Fibroblast of lung (primary cell): ENCODE measurements around the gene PDE6D. TPM values are rescaled to one million over a fixed set of nuclear protein-coding genes. Genes with fewer than 3 reads are reported as not detected.

Experiments
- DNase-seq, 2 donors: peaks; one replicate each; pipeline versions ENCODE4 v3.0.0 to v3.0.0-alpha.2; 2010; ENCODE audit warnings: low read depth in 2 of 2
- H2AFZ ChIP-seq: 2 replicates; pipeline ENCODE4 v1.5.1; 2012; ENCODE audit warnings: low read length, control low read depth, inconsistent platforms
- H3K27ac ChIP-seq: 2 replicates; pipeline ENCODE4 v1.5.1; 2011; ENCODE audit warnings: low read length, control low read depth; ENCODE audit not compliant: insufficient read depth
- H3K27me3 ChIP-seq: 2 replicates; pipeline ENCODE4 v1.5.1; 2011; ENCODE audit warnings: mild to moderate bottlenecking, low read length; ENCODE audit not compliant: control insufficient read depth, insufficient read depth
- H3K36me3 ChIP-seq: 2 replicates; pipeline ENCODE4 v1.5.1; 2011; ENCODE audit warnings: low read length; ENCODE audit not compliant: control insufficient read depth, insufficient read depth
- H3K4me1 ChIP-seq: 2 replicates; pipeline ENCODE4 v1.5.1; 2011; ENCODE audit warnings: low read length; ENCODE audit not compliant: control insufficient read depth, insufficient read depth; ENCODE audit errors: extremely low read depth
- H3K4me2 ChIP-seq: 2 replicates; pipeline ENCODE4 v1.5.1; 2011; ENCODE audit warnings: low read length, control low read depth; ENCODE audit not compliant: insufficient read depth; ENCODE audit errors: extremely low read depth
- H3K4me3 ChIP-seq, 4 experiments: fragments of 200-600 bp in 1 of 4; sonication (generic) in 1 of 4; replicated peaks in 1 of 4; 2 replicates each; pipeline ENCODE4 v1.5.1; 2011 to 2016; ENCODE audit warnings: low read length in 4 of 4, low read depth in 3 of 4, mild to moderate bottlenecking in 3 of 4, control low read depth in 2 of 4, inconsistent platforms in 1 of 4, mixed read lengths in 1 of 4; ENCODE audit not compliant: insufficient read depth in 1 of 4; ENCODE audit errors: control extremely low read depth in 1 of 4
- H3K79me2 ChIP-seq: 2 replicates; pipeline ENCODE4 v1.5.1; 2012; ENCODE audit warnings: mild to moderate bottlenecking, low read length, inconsistent platforms; ENCODE audit not compliant: control insufficient read depth, insufficient read depth
- H3K9ac ChIP-seq: 2 replicates; pipeline ENCODE4 v1.5.1; 2011; ENCODE audit warnings: mild to moderate bottlenecking, low read length, control low read depth; ENCODE audit not compliant: insufficient read depth
- H3K9me3 ChIP-seq: 2 replicates; pipeline ENCODE4 v1.5.1; 2012; ENCODE audit warnings: low read depth, low read length; ENCODE audit not compliant: control insufficient read depth, insufficient read depth
- H4K20me1 ChIP-seq: 2 replicates; pipeline ENCODE4 v1.5.1; 2011; ENCODE audit warnings: low read length; ENCODE audit not compliant: control insufficient read depth, insufficient read depth; ENCODE audit errors: extremely low read depth
- CTCF ChIP-seq, 2 donors: IDR thresholded peaks in 1 of 2; conservative IDR thresholded peaks in 1 of 2; 1 replicate in 1 of 2; 2 replicates in 1 of 2; pipeline ENCODE4 v1.5.1; 2011 to 2012; ENCODE audit warnings: low read length in 2 of 2, control low read depth in 1 of 2, inconsistent platforms in 1 of 2, low read depth in 1 of 2, mild to moderate bottlenecking in 1 of 2
- EZH2 ChIP-seq: IDR thresholded peaks from 2 replicates; pipeline ENCODE4 v1.5.1; 2012; ENCODE audit warnings: low read length, control low read depth, mild to moderate bottlenecking; ENCODE audit errors: missing control alignments
- polyA plus RNA-seq, 2 donors: library from polyadenylated mRNA; depleted of rRNA in 1 of 2; stranded (reverse) in 1 of 2; unstranded in 1 of 2; fragments of >200 nt; gene quantifications; 2 replicates each; pipeline ENCODE4 v1.2.1, GENCODE V29; 2011 to 2012; ENCODE audit warnings: missing spikeins in 1 of 2
- total RNA-seq: library from RNA; depleted of rRNA; stranded (reverse); fragments of >200 nt; gene quantifications from 2 replicates; pipeline ENCODE4 v1.2.1, GENCODE V29; 2014

Gene PDE6D
- total and polyA plus RNA-seq, 2 donors (not counting 1 experiment from before 2014, with no cell fraction given), result 14.4 to 32.3 TPM

- Histone ChIP-seq H4K20me1 (no peaks in the 10 kb centered on the region), H2AFZ (peak overlapping the region; percentile 97), H3K4me1 (no peaks in the 10 kb centered on the region), H3K4me3 (peak overlapping the region in 1 of 4 experiments; percentile 87), H3K27me3 (no peaks in the 10 kb centered on the region), H3K9me3 (no peaks in the 10 kb centered on the region), H3K36me3 (peaks cover 5% of the 10 kb centered on the region), H3K27ac (no peak overlapping the region), H3K9ac (no peak overlapping the region), H3K79me2 (peaks cover 34% of the 10 kb centered on the region), H3K4me2 (no peak overlapping the region)
- no peak for DNase-seq
- TF ChIP-seq EZH2 (no peak), CTCF (conservative IDR thresholded peaks at IDR 0.05 in 1 of 2, IDR thresholded peaks at IDR 0.05 in 1 of 2; ENCODE audit: low read depth in 1 of 2, low read length in 2 of 2) (no peak)
Measured at GRCh38 chr2:231785413-231785812, 4.3 kb upstream of the PDE6D start.

- H3K27ac ChIP-seq, result peak overlapping the region; percentile 57
- peak overlapping the region; percentile 89 for H2AFZ ChIP-seq
- H4K20me1 ChIP-seq, result no peaks in the 10 kb centered on the region
- TF ChIP-seq CTCF (conservative IDR thresholded peaks at IDR 0.05 in 1 of 2, IDR thresholded peaks at IDR 0.05 in 1 of 2; ENCODE audit: low read depth in 1 of 2, low read length in 2 of 2) (no peak), EZH2 (no peak)
- peak overlapping the region; percentile 95 for H3K4me2 ChIP-seq
- no peaks in the 10 kb centered on the region for H3K4me1 ChIP-seq
- H3K9me3 ChIP-seq, result no peaks in the 10 kb centered on the region
- peak; percentile 64 to 65 for DNase-seq
- H3K36me3 ChIP-seq, result no peaks in the 10 kb centered on the region
- peak overlapping the region; percentile 63 to 98 (median 86) for H3K4me3 ChIP-seq
- peak overlapping the region; percentile 23 for H3K9ac ChIP-seq
- H3K79me2 ChIP-seq, result peaks cover 8% of the 10 kb centered on the region
- no peaks in the 10 kb centered on the region for H3K27me3 ChIP-seq
Measured at GRCh38 chr2:231781798-231782726, 980 bp upstream of the PDE6D start.

GRCh38 chr2:231780123-231780908 lies 766 bp downstream of the PDE6D start:
- Histone ChIP-seq H3K4me1 (no peaks in the 10 kb centered on the region), H3K27ac (no peak overlapping the region), H3K4me3 (peak overlapping the region; percentile 63 to 98 (median 86)), H2AFZ (peak overlapping the region; percentile 59), H3K79me2 (peaks cover 2% of the 10 kb centered on the region), H3K9me3 (no peaks in the 10 kb centered on the region), H4K20me1 (no peaks in the 10 kb centered on the region), H3K27me3 (no peaks in the 10 kb centered on the region), H3K36me3 (no peaks in the 10 kb centered on the region), H3K9ac (peak overlapping the region; percentile 75), H3K4me2 (peak overlapping the region; percentile 86)
- DNase-seq, result peak; percentile 14 to 40
- TF ChIP-seq EZH2 (no peak), CTCF (conservative IDR thresholded peaks at IDR 0.05 in 1 of 2, IDR thresholded peaks at IDR 0.05 in 1 of 2; ENCODE audit: low read depth in 1 of 2, low read length in 2 of 2) (no peak)
